ENCODE results near the gene PLEKHB2. TPM values are rescaled to one million over a fixed set of nuclear protein-coding genes. Genes with fewer than 3 reads are reported as not detected.

PLEKHB2 gene
- total and polyA plus RNA-seq, 9 of the 15 experiments (the other 6 are each of a cell fraction or from before 2014, with no cell fraction given) = 41.3 to 71.5 (median 50.2) TPM

DNA sequence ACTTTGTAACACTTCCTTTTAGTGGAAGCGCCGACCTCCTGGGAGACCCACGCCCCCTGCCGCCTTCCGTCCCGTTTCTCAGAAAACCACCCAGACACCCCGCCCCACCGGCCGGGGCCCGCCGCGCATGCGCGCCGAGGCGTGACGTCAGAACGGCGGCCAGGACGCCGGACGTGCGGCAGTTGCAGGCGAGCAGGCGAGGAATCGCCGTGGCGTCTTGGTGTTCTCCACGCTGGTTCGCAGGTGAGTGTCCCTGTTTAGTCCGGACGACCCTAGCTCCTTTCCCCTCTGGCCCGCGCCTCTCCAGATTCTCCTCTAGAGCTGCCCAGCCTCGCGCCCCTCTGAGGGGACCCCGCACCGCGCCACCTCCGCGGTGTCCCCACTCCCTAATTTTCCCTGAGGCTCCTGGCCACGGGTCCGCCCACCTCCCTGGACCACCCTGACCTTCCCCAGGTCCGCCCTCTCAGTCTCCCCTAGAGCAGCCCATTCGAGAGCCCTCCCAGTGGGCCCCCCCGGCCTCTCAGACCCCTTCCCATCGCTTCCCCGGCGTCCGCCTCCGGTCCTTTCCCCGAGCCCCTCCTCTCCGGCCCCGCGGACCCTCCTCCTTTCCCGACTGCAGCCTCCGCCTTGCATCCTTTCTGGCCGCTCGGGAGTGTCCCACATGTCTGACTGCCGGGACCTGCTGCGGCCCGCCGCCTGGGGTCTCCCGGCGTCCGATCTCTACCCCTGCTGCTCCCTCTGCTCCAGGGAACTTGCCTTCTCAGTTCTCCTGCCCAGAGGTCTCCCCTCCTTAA is at the start of gene PLEKHB2 (continued):
- TF ChIP-seq, protein P1, sequence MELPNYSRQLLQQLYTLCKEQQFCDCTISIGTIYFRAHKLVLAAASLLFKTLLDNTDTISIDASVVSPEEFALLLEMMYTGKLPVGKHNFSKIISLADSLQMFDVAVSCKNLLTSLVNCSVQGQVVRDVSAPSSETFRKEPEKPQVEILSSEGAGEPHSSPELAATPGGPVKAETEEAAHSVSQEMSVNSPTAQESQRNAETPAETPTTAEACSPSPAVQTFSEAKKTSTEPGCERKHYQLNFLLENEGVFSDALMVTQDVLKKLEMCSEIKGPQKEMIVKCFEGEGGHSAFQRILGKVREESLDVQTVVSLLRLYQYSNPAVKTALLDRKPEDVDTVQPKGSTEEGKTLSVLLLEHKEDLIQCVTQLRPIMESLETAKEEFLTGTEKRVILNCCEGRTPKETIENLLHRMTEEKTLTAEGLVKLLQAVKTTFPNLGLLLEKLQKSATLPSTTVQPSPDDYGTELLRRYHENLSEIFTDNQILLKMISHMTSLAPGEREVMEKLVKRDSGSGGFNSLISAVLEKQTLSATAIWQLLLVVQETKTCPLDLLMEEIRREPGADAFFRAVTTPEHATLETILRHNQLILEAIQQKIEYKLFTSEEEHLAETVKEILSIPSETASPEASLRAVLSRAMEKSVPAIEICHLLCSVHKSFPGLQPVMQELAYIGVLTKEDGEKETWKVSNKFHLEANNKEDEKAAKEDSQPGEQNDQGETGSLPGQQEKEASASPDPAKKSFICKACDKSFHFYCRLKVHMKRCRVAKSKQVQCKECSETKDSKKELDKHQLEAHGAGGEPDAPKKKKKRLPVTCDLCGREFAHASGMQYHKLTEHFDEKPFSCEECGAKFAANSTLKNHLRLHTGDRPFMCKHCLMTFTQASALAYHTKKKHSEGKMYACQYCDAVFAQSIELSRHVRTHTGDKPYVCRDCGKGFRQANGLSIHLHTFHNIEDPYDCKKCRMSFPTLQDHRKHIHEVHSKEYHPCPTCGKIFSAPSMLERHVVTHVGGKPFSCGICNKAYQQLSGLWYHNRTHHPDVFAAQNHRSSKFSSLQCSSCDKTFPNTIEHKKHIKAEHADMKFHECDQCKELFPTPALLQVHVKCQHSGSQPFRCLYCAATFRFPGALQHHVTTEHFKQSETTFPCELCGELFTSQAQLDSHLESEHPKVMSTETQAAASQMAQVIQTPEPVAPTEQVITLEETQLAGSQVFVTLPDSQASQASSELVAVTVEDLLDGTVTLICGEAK (IDR thresholded peaks at IDR 0.05) = peak; percentile 56; the same call in 1 of the 2 replicates
- TF ChIP-seq, protein P1 (CRISPR knock-in tag; IDR thresholded peaks at IDR 0.05) = no peak
- peak; percentile 80; the same call in 1 of the 2 replicates for TF ChIP-seq PHF8 (IDR thresholded peaks at IDR 0.05; ENCODE audit: borderline replicate concordance, low read length)
- no peak for TF ChIP-seq TGIF2 (CRISPR knock-in tag; IDR thresholded peaks at IDR 0.05)
- no peak for TF ChIP-seq NR3C1 (CRISPR knock-in tag; IDR thresholded peaks at IDR 0.05)
- TF ChIP-seq ATF7 (IDR thresholded peaks at IDR 0.05) = peak; percentile 75; the same call in 1 of the 2 replicates
- no peak; the same call in 1 of the 2 replicates for TF ChIP-seq ESRRA (IDR thresholded peaks at IDR 0.05; ENCODE audit: borderline replicate concordance, low read depth)
- TF ChIP-seq ZNF445 (CRISPR knock-in tag; IDR thresholded peaks at IDR 0.05; ENCODE audit: low read depth) = no peak
- no peak for TF ChIP-seq TCFL5 (CRISPR knock-in tag; conservative IDR thresholded peaks at IDR 0.05)
- TF ChIP-seq HDAC3 (IDR thresholded peaks at IDR 0.05; ENCODE audit: borderline replicate concordance, partially characterized antibody) = no peak
- no peak for TF ChIP-seq ZNF584 (CRISPR knock-in tag; IDR thresholded peaks at IDR 0.05; ENCODE audit: low read depth)
- no peak for TF ChIP-seq ZNF174 (CRISPR knock-in tag; IDR thresholded peaks at IDR 0.05)
- no peak for TF ChIP-seq ETS2 (tag; IDR thresholded peaks at IDR 0.05; ENCODE audit: borderline replicate concordance, poor library complexity, severe bottlenecking)
- no peak for TF ChIP-seq NR2C1 (IDR thresholded peaks at IDR 0.05)
- TF ChIP-seq NR2C1 (tag; IDR thresholded peaks at IDR 0.05) = no peak
- TF ChIP-seq RB1 (IDR thresholded peaks at IDR 0.05; ENCODE audit: low read depth) = no peak; the same call in 1 of the 2 replicates
- TF ChIP-seq JUNB (CRISPR knock-in tag; conservative IDR thresholded peaks at IDR 0.05) = no peak
- TF ChIP-seq TEAD2 (tag; IDR thresholded peaks at IDR 0.05) = no peak
